NCI-H69 (cell line): ENCODE data around the gene RPL37A.
A peak's percentile ranks its signal among the peaks of the same experiment; 100 is the strongest.
"Not testable (repeated sequence)": the region's sequence is repeated elsewhere in the genome, so short reads cannot be mapped to it uniquely, and the experiment has no call there.

ENCODE experiments used
- DNase-seq: peaks from one replicate; lab custom pipeline; 2025; lab: John Stamatoyannopoulos, UW

Gene RPL37A

DNA sequence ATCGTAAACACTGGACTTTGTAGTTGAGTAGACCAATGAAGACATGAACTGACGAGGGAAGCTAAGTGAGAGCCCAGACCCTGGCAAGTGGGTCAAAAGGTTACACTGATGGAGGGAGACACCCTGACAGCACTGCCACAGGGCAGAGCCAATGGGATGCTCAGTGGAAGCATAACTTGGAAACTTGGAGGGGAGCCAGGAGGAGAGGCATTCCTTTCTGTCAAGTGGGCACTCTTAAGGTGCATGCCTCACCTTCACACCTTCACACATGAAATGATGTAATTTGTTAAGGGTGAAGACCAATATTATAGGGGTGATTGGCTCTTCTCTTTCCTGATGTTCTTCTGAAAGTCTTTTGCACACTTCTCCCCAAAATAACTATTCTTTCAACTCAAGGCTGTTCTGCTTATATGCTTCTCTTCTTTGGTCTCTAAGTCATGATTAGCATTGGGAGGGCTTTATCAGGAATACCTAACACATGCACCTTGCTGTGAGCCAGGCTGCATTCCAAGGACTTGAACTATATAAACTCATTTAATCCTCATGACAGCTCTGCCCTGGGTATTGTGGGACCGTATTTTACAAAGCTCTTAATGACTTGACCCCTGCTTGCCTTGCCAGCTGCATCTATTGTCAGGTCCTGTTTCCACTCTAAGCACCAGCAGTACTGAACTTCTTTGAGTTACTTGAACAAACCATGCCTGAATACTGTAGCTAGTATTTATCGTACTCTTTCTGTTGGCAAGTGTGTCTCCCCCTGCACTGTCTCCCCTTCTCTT, 19.0 kb downstream of the RPL37A start:
- DNase-seq = peak; percentile 71

DNA sequence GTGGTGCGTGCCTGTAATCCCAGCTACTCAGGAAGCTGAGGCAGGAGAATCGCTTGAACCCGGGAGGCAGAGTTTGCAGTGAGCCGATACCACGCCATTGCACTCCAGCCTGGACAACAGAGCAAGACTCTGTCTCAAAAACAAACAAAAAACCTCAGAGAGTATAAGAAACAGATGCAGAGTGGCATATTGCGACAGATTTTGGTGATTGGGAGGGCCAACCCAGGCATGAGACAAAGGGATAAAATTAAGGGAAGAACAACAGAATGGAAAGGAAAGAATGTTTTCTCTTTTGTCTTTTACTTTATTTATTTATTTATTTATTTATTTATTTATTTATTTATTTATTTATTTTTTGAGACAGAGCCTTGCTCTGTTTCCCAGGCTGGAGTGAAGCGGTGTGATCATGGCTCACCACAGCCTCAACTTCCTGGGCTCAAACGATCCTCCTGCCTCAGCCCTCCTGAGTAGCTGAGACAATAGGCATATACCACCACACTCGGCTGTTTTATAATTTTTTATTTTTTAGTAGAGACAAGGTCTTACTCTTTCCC, 20.0 kb downstream of the RPL37A start:
- DNase-seq = not testable (repeated sequence)

DNA sequence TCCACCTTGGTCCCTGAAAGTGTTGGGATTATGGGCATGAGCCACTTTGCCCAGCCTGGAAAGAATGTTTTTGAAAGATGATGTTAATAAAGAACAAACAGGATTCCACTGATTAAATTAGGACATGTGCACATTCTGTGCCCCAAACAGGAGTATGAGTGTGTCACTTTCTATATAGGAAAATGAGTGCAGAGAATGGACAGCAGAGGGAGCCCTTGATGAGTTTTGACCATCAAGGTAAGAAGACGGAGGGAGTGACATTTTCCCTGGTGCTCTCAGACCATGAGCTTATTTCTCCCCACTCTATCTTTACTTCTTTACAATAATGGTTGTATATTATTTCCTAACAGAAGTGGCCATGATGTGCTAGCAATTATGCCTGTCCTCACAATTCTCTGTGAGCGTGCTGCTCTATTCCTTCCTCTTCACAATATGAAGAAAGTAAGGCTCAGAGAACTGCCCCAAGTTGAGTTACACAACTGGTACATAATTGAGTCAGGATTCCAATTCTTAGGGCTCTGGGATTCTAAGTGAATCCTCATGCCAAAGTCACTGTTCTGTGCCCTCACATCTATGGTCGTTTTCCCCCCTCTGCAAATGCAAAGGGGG, 20.6 kb downstream of the RPL37A start:
- DNase-seq = peak; percentile 84

DNA sequence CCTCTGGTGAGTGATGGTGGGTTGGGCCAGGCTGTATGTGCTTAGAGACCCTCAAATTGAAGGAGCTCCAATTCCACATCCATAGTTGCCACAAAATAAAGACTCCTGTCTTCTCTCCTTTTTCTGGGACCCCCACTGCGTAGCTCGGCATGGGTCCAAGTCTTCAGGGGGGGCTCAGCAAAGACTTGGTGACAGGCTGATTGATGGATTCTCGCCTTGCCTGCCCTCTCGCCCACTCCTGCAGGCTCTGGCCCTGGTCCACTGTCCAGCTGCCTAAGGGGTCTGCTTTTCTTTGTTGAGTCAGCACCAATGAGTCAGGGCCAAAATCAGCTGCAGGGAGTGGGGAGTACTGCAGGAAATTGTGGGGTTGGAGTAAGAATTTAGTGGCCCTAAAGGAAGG, 21.5 kb downstream of the RPL37A start:
- no peak for DNase-seq

DNA sequence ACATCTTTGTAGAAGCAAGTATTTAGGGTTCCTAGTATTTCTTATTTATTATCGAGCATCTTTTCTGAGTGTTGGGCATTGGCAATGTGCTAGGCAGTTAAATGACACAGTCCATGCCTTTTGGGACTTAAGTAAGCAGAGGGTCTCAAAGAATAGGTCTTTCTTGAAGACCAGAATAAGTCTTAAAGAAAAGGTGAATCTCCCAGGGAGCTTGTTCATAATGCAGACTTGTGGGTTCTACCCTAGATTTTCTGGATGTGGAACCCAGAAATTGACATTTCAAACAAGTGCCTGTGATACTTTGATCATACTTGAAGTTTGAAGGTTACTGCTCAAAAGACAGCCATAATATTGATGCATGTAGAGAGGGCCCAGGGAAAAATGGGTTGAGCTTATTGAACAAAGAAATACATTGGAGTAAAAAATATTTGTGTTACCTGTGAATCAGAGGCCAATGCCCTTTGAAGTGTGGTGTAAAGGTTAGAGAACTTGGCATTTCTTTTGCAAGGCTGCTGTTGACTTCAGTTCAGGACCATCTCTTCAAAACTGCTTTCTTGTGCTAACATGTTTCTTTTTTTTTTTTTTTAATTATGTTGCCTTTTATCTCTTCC, 24.4 kb downstream of the RPL37A start:
- no peak for DNase-seq

DNA sequence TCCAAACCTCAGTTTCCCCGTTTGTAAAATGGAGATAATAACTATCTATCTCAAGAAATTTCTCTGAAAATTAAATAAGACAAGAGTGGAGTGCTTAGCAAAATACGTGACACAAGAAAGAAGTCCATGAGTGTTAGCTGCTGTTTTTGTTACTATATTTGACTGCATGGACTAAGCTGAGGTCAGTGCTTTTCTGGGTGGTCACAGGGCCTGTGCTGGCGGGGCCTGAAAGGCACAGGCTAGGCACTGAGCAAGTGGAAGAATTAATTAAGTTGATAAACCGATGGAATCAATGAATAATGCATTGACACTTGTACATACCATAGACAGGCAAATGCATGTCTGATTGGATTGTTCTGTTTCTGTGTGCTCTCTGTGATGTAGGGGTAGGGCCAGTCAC, 27.3 kb downstream of the RPL37A start:
- DNase-seq = no peak

DNA sequence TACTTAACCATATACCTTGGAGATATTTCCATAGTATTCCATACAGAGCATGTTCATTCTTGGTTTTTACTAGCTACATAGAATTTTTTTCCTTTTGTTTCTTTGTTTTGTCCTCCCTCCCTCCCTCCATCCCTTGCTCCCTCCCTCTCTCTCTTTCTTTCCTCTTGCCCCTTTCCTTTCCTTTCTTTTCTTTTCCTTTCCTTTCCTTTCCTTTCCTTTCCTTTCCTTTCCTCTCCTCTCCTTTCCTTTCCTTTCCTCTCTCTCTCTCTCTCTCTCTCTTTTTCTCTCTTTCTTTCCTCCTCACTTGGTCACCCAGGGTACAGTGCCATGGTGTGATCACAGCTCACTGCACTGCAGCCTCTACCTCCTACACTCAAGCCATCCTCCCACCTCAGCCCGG, 28.3 kb downstream of the RPL37A start:
- no peak for DNase-seq

DNA sequence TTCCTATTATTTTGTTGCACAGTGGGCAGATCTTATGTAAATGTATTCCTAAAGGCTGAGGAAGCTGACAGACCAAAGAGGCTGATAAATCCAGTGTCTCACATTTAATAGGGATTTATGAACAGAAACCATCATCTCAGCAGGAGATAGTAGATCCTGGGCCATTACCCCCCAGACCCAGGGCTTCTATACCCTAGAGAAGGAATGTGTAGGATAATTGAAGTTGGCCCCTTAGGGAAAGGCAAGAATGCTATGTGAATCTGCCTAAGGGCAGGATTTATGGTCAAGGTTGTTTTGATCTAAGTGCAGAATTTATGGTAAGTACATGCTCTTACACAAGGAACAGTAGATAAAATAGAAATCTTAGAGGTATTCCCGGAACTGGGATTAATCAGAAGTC, 29.0 kb downstream of the RPL37A start:
- DNase-seq = no peak

DNA sequence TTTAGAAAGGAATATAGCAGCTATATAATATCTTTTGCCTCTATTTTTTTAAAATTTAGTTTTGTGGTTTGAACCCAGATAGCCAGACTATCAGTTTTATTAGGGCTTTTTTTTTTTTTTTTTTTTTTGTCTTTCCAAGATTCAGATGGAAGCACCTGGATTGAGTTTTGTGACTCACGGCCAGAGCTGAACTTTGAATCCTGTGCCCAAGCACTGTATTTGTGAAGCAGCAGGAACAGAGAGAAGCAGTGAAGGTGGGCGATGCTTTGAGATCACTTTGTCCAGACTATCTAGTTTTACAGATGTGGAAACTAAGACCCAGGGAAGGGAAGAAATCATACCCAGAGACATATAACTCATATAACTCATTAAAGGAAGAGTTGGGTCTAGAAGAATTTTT, 33.9 kb downstream of the RPL37A start:
- DNase-seq = no peak

DNA sequence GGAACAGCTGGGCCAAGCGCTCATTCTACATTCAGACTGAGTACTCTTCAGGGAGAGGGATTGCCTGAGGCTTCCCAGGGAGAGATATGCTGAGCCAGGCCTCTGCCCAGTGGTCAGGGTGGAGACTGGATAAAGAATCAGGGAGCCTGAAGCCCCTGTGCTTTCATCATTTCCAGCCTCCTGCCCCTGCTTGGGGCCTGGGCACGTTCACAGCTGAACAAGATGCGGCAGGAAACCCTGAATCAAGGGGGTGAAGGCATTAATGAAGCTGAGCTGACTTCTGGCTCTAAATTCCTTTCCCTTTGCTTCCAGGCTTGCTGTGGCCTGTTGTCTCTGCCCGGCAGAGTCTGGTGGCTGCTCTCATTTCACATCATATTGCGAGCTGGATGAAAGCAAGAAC, 35.0 kb downstream of the RPL37A start:
- DNase-seq = peak; percentile 68

DNA sequence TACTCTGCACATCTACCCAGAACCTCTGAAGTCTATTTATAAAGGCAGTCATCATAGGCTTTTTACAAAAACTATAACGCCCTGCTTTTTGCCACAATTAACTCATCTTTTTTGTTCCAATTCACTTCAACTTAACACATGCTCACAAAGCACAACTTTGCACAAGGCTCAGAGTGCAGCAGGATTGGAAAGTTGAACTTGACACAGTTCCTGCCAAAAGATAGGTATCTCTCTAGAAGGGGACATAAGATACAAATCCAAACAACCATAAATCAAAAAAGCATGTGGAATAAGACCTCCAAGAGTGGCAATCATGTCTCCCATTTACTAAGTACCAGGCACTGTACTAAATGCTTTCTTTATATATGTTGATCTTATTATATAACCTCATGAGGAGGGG, 36.2 kb downstream of the RPL37A start:
- DNase-seq = no peak

DNA sequence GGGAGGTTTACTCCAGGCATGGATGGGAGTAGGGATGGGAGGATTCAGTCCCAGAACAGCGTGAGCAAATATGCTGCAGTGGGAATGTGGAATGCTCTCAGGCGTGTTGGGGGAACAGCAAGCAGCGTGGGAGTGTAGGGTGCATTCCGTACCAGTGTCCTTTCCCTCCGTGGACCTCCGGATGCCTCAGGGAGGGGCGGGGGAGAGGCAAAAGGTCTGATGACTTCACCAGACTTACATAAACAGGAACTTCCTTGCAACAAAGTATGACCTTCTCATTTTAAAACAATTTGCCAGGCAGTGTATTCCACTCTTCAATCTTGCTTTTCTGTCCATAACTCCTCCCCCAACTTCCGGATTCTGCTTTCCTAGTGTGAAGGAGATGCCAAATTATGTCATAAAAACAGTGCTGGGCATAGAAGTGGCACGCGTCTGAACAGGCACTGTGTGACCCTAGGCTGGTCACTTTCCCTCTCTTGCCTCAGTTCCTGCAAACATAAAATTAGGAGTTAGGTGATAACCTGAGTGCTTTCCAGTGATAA, 36.9 kb downstream of the RPL37A start:
- no peak for DNase-seq

DNA sequence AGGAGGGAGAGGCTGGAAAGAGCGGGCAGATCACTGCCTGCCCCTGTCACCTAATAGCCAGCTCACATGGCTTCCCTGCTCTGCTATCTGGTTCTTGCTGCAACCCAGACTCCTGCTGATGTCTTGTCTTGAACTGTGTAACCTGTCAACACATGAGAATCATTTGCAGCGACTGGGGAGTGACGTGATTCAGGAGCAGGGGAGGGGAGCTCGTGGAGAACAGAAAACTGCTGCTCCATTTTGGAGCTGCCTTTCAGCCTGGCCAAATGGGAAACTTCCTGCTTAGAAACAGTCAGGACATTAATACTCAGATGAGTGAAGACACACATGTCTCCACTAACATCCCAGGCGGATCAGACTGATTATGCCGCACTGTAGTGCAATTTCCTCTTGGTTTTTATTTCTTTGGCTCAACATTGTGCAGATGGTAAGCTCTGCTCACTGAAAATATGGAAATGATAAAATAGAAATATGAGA, 38.1 kb downstream of the RPL37A start:
- peak; percentile 72 for DNase-seq

DNA sequence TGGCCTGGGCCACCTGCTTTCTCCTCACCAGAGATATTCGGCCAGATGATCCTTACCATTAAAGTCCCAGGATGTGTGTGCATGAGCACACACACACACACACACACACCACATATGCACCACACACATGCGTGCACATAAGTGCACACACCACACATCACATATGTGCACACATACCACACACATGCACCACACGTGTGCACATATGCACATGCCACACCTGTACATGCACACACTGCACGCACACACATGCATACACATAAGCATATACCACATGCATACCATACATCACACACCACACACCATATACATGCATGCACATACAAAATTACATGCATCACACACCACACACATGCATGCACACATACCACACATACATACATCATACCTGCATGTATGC, 38.7 kb downstream of the RPL37A start:
- DNase-seq = no peak

DNA sequence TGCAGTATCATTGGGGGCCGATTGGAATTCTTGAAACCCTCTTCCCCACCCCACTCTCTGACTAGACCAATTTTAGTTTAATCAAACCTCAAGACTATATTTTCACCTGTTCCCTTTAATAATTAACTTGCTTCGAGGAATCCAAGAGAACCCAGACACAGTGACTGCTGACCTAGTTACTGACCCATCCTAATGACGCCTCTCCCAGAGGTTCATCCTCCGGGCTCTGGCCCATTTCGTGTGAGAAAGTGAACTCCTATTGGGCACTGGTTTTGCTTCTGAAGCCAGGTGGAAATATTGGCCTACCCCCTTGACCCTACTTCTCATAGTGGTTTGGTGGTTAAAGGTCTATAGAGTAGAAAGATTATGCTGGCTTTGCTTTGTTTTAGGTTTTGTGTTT, 39.9 kb downstream of the RPL37A start:
- no peak for DNase-seq

DNA sequence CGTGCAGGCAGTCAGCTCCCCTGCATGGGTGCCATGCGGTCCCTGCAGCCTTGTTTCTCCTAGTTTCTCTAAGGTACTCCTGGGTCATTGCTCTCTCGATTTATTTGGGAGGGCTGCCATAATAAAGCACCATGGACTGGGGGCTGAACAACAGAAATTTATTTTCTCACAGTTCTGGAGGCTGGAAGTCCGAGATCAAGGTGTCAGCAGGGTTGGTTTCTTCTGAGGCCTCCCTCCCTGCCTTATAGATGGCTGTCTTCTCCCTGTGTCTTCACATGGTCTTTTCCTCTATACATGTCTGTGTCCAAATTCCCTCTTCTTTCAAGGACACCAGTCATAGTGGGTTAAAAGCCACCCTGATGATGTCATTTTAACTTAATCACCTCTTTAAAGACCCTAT, 40.5 kb downstream of the RPL37A start:
- peak; percentile 51 for DNase-seq

DNA sequence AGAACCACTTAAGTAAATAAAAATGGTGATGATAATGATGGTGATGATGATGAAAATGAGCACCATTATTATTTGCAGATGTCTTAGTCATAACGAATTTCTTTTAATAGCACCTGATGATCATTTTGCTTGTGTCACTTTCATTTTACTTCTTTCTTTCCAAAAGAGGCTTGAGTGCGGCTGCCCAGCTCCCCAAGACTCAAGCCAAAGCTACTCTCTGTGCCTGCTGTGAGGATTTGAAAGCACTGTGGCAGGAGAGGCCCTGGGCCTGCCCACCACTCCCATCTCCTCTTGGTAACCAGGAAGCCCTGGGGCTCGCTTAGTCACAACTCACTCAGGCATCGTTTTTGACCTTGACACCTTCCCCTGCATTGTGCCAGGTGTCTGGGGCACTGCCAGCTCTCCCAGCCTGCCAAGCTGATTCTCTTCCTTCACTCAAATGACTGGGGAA, 41.2 kb downstream of the RPL37A start:
- DNase-seq = peak; percentile 96

DNA sequence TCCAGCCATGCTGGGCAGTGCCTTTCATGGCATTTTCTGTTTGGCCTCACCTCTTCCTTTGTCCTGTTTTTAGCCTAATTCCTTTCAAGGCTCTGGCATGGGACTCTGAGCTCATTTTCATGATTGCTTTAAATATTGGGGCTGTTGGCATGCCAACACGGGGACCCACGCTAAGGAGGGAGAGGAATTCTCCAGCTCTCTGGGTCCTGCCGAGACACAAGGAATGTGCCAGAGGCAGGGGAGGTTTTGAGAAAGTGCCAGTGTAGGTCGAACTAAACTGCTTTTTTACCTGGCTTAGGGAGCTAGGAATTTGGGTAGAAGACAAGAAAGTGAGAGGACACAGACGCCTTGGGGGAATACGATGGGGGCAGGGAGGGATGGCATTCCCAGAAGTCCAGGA, 42.3 kb downstream of the RPL37A start:
- DNase-seq = no peak

DNA sequence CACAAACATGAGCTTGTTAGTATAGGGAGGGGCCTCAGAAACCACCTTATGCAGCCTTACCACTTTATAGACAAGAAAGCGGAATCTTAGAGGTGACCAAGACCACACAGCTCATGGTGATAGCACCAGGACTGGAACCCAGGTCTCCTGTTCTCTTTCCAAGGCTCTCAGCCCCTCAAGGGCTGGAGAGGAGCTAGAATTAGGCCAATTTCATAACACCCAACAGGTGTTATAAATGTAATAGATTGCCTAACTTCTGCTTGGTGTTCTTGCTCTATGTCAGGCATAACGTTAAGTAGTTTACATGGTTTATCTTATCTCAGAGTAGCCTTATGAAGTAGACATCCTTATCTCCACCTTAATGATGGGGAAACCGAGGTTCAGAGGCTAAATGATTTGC, 42.9 kb downstream of the RPL37A start:
- no peak for DNase-seq

DNA sequence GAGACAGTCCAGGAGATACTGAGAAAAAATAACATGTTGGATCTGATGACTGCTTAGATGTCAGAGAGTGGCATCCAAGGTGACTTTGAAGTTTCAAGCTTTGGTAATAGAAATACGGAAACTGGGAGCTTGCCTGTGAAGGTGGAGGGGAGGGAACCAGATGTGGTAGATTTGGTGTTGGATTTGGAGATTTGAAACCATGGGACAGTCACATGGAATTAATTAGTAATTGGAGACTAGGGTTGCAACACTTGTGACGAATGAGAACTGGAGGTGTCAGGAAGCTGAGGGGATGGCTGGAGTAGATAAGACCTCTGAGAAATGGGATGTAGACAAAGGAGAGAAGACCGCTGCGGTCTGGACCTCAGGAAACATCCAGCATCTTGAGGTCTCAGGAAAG, 46.7 kb downstream of the RPL37A start:
- DNase-seq = no peak

DNA sequence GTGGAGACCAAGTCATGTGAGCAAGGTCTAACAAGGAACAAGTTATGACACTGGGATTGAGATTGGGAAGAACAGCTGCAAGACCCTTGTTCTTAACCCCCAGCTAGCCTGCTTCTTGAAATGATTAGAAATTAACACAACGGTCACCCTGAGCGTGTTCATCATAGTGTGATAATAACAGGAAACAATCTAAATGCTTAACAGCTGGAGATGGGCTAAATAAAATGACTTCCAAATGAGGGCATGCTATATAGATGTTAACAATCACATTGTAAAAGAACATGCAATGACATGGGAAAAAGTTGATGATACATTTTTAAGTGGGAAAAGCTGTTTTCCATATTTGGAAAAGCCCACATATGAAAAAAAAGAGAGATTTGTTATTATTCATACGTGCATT, 47.6 kb downstream of the RPL37A start:
- peak; percentile 9 for DNase-seq

DNA sequence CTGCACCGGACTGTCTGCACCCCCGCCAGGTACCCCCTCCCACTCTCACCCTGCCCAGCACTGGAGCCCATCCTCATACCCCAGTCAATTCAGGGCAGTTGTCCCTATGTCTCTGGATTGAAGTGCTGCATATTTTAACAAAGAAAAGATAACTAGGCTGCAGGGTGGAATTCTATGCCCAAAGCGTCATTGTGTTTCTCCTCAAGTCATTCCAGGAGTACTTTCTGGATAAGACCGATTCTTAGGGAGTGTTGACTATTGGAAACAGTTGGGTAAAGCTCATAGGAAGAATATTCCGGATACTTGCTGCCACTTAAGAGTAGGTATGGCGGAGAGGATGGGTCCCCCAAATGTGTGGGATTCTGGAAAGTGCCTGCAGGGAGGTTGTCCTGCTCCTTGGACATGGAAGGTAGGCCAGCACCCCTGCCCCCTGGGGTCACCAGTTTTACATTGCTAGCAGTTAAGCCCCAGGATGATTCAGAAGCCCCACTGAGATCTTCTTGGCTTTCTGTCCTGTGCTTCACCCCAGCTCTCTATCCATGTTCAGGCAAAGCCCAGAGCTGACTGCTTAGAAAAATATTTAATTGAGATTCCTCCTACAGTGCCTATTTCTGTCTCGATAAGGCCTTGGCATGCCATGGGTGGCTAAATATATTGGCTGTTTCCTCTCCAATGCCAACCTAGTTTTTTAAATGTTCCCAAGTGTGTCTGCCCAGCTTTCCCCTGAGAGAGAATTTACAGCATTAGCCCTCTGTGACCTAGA, 48.2 kb downstream of the RPL37A start:
- no peak for DNase-seq
